Measurements from ENCODE around the gene DNM3.
A peak's percentile ranks its signal among the peaks of the same experiment; 100 is the strongest.
"Not testable (repeated sequence)": the region's sequence is repeated elsewhere in the genome, so short reads cannot be mapped to it uniquely, and the experiment has no call there.

The DNM3 gene

DNA sequence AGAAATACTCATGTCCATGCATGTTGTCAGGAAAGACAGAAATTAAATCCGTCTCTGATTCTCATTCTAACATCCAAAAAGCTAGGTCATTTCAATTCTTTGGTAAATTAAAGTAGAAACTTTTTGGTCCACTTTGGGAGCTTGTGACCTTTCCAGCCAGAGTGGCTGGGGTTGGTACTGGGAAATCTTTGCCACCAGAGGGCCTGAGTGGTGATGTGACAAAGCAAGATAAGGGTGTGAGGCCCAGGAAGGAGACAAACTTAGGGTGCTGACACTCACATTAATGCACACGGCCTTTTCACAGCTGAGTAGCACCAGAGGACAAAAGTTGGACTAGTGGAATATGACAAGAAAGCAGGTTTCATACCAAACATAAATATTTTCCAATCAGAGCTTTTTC, 144.3 kb downstream of the DNM3 start:
- no peak for DNase-seq

DNA sequence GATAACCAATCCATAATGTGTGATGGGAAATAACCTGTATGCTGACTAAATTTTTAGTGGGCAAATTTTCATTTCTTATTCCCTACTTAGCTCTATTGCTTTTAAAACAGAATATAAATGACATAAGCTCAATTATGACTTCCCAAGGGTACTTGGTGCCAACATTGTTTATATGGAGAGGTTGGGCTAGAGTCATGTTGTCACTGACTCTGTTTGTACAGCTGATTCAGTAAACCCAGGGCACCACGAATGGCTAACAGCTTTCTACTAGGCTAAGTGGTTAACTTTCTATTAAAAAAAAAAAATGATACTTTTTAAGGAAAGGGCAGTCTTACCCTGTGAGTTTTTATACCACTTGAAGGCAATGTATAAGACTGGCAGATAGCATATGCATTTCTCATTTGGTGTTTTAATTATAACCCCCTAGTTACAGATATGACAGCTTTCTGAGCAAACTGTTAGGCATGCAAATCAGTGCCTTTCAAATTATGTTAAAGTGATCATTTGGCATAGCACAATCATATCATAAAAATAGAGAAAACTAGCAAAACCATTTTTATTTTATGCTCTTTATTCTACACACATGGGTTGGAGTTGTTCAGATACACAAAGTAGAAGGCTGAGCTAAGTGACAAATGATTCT, 147.1 kb downstream of the DNM3 start:
- no peak for DNase-seq

DNA sequence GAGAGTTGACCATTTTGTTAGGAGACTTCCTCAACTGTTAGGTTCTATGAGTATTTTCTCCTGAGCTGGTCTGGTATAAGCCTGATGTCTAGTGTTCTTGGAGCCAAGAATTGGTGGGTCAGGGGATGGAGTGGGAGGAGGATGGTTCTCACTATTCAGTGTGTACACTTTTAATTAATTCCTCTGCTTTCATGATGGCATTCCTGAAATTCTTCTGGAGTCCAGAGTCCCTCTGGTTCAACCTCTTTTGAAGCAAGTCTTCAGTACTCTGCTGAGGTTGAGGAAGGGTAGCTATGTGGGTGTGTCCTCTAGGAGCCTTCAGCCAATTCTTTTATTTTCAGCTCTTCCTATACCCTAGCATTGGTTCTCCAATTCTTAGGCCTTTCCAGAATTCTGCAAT, 149.1 kb downstream of the DNM3 start:
- no peak for DNase-seq

DNA sequence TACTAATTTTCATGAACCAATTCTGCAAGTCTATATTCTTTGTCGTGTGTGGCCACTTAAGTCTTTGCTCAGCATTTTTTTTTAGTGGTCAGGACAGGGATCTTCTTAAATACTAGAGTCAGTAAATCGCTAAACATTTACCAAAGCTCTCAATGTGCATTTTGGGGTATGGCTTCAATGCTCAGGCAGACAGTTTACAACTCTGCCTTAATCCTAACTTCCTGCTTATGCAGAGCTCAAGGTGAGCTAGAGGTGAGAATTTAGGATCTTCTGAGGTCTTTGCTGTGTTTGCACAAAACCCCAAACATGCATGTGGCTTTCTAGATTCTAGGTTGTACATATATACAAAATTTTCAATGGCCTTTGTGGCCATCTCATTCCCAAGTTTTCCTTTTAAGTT, 153.0 kb downstream of the DNM3 start:
- no peak for DNase-seq

DNA sequence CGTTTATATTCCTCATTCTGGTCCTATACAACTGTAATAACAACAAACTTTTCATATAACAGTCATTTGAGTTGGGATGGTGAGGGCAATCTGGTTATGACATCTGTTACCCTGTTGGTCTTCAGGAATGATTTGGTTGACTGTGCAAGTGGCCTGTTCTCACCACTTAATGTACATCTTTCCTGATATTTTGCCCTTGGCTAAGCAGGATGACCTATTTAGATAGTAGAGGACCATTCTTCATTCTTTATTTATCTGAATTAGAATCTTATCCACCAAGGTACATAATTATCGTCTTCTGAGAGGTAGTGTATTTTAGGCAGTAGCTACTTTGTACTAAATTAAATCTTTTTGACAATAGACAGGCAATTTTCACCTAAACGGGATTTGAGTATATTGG, 154.3 kb downstream of the DNM3 start:
- DNase-seq: no peak

DNA sequence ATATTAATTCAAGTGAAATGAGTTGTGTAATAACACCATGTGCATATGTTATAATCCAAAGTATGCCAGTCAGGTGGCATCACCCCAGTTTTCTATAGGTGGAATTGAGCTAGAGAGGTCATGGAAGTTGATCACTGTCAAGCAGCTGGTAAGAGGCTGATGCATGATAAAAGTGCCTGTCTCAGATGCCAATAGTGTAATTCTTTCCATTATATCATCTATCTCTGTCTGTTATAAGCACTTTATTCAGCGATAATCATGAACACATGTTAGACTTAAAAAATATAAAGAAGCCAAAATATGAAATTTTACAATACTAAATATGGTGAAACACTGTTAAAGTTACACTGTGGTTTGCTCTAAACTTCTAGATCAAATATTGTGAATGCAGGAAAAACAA, 156.6 kb downstream of the DNM3 start:
- no peak for DNase-seq

DNA sequence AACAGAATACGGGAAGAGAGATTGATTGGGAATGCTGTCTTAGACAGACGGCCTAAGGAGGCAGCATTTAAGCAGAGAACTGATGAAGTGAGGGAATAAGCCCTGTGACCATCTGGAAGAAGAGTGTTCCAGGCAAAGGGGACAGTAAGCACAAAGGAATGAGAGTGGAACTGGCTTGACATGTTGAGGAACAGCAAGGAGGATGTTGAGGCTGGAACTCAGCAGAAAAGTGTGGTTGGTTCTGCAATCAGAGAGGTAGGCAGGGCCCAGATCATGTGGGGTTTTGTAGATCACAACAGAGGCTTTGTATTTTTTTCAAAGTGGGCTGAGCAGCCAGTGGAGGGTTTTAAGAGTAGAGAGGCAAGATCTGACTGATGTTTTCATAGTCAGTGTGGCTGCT, 157.4 kb downstream of the DNM3 start:
- DNase-seq: no peak

DNA sequence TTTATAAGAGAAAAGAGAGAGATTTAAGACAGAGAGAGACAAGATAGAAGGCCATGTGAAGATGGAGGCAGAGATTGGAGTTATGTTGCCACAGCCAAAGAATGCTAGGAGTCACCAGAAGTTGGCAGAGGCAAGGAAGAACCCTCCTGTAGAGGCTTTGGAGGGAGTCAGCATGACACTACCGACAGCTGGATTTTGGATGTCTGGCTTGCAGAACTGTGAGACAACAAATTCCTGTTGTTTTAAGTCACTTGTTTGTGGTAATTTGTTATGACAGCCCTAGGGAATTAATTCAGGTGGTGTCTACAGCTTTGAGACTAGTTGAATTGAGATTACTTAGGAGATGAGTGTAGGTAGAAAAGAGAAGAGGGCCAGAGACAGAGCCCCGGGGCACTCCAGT, 158.5 kb downstream of the DNM3 start:
- no peak for DNase-seq

DNA sequence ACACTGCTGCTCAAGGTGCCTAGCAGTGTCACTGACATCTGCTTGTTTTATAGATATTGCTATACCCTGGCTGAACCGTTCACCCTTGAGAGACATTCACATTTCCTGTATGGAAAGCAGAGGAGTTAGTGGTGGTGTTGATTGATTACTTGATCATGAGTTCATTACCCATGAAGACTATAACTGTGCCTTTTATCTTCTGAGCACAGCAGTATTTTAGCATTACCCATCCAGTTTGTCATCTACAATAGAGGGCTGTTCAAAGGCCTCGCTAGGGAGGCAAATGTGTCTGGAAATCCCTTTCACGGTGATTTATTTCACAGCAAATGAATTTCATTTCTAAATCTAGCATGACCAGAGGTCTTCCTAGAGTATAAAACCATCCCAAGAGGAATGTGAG, 160.0 kb downstream of the DNM3 start:
- DNase-seq: no peak

DNA sequence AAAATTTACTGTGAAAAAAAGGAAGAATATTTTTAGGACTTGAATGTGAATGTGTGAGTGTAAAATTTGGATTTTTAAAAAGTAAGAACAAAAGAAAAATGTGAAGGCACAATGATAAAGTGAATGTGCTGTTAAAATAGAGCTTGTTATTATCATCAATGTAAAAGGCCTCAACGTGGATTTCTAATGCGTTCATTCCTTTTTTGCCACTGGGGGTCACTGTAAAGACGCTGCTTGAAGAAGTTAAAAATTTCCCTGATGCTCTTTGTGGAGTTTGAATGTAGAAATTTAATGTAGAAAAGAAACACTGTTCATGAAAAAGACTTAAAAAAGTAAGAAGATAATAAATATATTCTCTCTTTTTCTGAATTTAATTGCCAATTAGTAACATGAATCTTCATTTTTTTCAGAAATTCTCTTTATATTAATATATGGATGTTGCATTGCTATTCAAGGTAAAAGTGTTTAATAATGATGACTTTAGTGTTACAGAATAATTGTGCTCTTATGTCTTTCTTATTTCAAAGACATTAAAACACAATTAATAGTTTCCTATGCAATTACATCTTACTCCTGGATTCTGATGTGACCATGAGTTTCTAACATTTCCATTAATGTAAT, 161.5 kb downstream of the DNM3 start:
- DNase-seq: peak in 1 of 2 experiments; percentile 27

DNA sequence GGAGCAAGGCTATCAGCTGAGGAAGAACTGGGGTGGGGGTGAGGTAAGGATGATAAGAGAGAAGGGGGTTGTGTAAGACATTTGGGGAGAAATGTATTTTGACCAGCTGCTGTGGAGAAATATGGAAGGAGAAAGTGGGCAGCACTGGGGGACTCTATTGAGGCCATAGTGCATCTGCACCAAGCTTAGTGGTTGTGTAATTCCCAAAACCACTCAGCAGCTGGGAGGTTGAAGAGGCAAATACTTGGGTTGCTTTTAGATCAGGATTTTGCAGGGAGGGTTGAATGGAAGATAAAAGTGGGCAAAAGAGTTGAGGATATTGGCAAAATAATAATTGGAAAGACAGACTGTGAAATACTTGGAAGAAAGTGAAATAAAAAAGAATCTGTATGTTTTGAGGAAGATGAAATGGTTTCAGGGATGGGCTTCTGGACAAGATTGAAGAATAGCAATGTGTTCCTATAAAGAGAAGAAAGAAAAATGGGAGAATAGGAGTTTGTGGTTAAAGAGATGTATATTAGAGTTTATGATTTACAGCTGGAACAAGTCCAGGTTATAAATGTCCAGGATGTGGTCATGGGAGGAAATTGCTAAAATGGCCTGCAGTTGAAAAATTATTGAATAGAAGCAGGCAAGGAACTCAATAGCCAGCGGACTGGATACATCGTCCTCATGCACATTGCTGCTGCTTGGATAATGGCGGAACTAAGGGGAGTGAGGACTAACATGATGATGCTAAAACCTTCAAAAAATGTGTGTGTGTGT, 162.7 kb downstream of the DNM3 start:
- DNase-seq: no peak

DNA sequence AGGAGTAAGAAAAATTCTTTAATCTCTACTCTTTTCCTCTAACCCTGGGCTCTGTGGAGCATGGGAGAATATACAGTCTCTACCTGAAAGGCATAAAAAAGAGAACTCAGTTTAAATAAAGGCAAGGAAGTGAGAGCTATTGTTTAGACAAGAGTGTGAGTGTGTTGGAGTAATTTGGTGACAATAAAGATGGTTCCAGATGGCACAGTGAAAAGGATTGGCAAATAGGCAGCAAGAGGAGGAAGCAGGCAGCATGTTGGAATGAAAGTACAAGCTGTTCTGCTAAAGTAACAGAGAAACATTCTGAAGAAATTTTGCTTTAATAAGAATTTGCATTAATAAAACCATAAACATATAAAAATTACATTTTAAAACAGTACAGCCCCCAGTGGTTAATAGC, 163.4 kb downstream of the DNM3 start:
- DNase-seq: peak in 1 of 2 experiments; percentile 38

DNA sequence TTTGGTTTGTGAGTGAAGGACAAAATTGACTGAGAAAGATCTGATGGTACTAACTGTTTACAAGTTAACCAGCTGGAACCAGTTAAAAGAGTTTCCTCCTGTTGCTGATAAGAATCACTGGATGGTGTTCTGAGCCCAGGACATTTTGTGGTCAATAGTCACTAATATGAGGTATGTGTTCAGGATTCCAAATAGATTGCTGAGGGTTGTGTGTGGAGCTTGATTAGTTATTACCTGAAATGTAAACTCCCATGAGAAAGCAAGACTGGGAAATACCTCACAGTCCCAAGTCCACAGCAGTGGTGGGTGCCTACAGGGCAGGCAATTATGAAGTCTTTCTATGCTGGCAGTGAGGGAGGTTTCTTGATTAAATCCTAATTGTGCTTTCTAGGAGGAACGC, 164.6 kb downstream of the DNM3 start:
- no peak for DNase-seq

DNA sequence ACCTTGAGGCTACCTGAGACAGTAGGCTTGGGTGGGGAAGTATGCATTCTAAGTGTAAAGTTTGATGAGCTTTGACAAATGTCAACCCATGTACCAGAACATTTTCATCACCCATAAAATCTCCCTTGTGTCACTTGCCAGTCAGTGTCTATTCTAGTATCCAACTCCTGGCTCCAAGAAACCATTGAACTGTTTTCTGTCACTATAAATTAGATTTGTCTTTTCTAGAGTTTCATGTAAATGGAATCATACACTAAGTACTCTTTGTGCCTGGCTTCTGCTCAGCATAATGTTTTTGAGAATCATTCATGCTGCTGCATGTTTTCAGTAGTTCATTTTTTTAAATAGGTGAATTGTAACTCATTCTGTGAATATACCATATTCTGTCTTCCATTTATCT, 165.4 kb downstream of the DNM3 start:
- no peak for DNase-seq

DNA sequence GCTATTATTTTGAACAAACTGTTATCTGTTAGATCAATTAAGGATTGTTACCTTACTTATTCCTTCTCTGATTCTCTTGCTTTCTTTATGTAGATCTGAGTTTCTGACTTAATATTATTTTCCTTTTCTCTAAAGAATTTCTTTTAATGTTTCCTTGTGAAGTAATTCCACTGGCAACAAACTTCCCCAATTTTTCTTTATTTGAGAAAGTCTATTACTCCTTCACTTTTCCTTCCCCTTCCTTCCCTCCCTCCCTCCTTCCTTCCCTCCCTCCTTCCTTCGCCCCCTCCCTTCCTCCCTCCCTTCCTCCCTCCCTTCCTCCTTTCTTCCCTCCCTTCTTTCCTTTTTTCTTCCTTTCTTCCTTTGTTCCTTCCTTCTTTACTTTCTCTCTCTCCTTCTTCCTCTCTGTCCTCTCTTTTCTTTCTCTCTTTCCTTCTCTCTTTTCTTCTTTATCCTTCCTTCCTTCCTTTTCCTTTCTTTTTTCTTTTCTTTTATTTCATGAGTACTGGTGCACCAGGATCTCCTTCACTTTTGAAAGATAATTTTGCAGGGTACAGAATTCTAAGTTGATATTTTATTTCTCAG, 177.5 kb downstream of the DNM3 start:
- DNase-seq: no peak

DNA sequence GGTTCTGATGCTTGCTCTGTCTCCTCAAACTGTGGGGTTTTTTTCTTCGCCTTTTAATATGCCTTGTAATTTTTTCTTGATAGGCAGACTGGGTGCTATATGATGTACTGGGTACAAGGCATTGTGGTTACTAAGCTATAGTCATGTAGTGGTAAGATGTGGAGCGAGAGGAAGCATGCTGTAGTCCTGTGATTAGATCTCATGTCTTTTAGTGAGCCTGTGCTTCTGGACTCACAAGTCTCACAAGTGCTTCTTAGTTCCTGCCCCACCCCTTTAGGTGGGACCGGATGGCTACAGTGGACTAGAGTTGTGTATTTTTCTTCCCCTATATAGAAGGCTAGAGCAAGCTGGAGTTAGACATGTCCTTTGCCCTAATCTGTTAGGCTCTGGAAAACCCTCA, 178.7 kb downstream of the DNM3 start:
- no peak for DNase-seq

DNA sequence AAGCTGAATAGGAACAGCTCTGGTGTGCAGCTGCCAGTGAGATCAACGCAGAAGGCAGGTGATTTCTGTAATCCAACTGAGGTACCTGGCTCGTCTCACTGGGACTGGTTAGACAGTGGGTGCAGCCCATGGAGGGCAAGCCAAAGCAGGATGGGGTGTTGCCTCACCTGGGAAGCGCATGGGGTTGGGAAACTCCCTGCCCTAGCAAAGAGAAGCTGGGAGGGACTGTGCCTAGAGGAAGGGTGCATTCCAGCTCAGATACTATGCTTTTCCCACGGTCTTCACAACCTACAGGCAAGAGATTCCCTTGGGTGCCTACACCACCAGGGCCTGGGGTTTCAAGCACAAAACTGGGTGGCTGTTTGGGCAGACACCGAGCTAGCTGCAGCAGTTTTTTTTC, 183.2 kb downstream of the DNM3 start:
- no peak for DNase-seq

DNA sequence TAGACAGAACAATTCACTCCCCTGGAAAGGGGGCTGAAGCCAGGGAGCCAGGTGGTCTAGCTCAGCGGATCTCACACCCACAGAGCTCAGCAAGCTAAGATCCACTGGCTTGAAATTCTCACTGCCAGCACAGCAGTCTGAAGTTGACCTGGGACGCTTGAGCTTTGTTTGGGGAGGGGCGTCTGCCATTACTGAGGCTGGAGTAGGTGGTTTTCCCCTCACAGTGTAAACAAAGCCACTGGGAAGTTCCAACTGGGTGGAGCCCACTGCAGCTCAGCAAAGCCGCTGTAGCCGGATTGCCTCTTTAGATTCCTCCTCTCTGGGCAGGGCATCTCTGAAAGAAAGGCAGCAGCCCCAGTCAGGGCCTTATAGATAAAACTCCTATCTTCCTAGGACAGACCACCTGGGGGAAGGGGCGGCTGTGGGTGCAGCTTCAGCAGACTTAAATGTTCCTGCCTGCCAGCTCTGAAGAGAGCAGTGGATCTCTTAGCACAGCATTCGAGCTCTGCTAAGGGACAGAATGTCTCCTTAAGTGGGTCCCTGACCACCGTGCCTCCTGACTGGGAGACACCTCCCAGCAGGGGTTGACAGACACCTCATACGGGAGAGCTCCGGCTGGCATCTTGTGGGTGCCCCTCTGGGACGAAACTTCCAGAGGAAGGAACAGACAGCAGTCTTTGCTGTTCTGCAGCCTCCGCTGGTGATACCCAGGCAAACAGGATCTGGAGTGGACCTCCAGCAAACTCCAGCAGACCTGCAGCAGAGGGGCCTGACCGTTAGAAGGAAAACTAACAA, 183.8 kb downstream of the DNM3 start:
- not testable (repeated sequence) for DNase-seq

DNA sequence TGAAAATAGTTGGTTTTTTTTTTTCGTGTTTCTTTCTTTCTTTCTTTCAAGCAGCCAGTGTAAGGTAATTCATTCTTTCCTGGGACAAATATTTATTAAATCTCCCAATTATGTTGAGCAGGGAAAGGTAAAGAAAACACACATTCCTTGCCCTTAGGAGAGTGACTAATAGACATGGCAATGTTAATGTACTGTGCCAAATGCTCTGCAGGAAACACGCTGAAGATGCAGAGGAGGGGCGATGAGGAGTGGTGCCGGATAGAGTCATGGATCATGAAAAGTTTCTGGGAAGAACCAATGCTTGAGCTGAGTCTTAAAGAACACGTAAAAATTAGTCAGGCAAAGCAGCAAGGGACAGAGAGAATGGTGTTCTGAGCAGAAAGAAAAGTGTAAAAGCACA, 199.2 kb downstream of the DNM3 start:
- no peak for DNase-seq

DNA sequence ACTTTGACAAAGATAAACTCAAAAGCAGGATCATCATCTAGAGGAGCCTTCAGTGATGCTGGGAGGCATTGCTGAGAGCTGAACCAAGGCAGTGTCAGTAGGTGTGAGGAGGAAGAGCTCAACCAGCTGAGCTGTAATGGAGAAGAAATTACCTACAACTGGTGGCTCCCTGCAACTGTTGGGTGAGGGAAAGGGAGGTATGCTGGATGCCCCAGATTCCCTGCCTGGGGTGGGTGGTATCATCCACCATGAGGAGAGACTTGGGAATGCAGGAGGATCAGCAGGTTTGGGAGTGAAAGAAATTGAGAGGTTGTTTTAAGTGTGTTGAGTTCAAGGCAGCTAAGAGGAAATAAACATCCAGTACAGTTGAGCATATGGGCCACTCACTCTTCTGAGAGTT, 199.8 kb downstream of the DNM3 start:
- DNase-seq: no peak

DNA sequence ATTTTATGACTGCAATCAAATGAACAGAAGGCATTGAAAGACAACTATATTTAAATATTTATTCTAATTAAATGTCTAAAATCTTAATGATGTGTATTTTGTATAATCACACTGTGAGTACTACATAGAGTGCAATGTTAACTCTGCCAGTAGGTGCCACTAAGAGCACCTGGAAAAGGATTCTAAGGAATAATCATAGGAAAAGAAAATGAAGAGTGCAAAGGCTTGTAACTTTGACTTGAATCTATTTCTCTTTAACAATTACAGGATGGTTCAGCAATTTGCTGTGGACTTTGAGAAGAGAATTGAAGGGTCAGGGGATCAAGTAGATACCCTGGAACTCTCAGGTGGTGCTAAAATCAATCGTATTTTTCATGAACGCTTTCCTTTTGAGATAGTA, 200.4 kb downstream of the DNM3 start:
- DNase-seq: no peak

DNA sequence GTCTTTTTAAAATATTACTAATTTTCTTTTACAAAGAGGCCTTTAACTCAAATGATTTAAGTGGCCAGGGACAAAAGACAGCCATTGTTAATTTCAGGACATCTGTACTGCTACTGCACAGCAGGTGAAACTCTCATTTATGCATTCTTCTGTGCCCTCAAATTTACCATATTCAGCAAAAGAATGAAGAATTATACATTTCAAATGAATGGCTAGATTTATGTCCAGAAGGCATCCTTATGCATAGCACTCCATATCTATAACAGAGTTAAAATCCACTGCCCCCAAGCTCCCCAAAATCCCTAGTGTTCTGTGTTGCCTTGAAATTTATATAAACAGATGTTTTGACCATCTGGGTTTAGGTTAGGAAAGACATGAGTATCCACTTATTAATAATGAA, 202.6 kb downstream of the DNM3 start:
- no peak for DNase-seq

DNA sequence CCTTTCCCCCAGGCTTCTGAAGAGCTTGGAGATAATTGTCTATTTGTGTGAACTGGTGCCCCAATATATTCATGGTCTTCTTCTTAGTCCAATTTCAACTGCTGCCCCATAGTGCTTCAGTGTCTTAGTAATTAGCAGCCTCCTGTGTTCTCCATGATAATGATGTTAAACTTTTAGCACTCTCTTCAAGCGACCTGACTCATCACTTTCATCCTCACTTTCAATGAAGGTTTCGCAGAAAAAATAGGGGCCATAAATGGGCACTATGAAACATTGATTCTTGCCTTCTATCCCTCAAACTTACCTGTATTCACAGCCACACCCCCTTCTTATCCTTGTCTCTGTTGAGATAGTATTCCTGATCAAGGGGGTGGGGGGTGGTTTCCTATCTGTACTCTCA, 210.6 kb downstream of the DNM3 start:
- no peak for DNase-seq
